NCI-H446 treated with DMSO at 0.1 percent for 48 hours (cell line): ENCODE results near the gene DPCD.

ENCODE experiments used
- DNase-seq: peaks from one replicate; lab custom pipeline; 2025; lab: John Stamatoyannopoulos, UW

The DPCD gene

GRCh38 chr10:101567165-101568006, 20.7 kb upstream of the DPCD start:
- DNase-seq = no peak

- no peak for DNase-seq
These were observed 19.9 kb upstream of the DPCD start for GRCh38 chr10:101568054-101568745.

GRCh38 chr10:101569323-101569621, 18.8 kb upstream of the DPCD start:
- DNase-seq = no peak

GRCh38 chr10:101569622-101570427, 18.3 kb upstream of the DPCD start:
- DNase-seq = no peak

GRCh38 chr10:101570428-101571270, 17.5 kb upstream of the DPCD start:
- DNase-seq = no peak

- DNase-seq = no peak
These were observed 16.7 kb upstream of the DPCD start for GRCh38 chr10:101571271-101571925.

GRCh38 chr10:101572126-101572525, 16.0 kb upstream of the DPCD start:
- no peak for DNase-seq

GRCh38 chr10:101572785-101573184, 15.3 kb upstream of the DPCD start:
- DNase-seq = no peak

- DNase-seq = no peak
These were observed 14.0 kb upstream of the DPCD start for GRCh38 chr10:101573885-101574753.

GRCh38 chr10:101575091-101575490, 13.0 kb upstream of the DPCD start:
- no peak for DNase-seq

- DNase-seq = no peak
These were observed 12.4 kb upstream of the DPCD start for GRCh38 chr10:101575580-101576210.

- no peak for DNase-seq
These were observed 11.8 kb upstream of the DPCD start for GRCh38 chr10:101576211-101576863.

GRCh38 chr10:101577121-101577871, 10.8 kb upstream of the DPCD start:
- DNase-seq = no peak

- no peak for DNase-seq
These were observed 9.9 kb upstream of the DPCD start for GRCh38 chr10:101578192-101578591.

- no peak for DNase-seq
These were observed 9.2 kb upstream of the DPCD start for GRCh38 chr10:101578803-101579515.

GRCh38 chr10:101579516-101579870, 8.6 kb upstream of the DPCD start:
- DNase-seq = no peak

GRCh38 chr10:101580486-101581399, 7.4 kb upstream of the DPCD start:
- DNase-seq = no peak
